SJCRH30 (cell line): ENCODE results near the gene SEL1L2. TPM values are rescaled to one million over a fixed set of nuclear protein-coding genes. Genes with fewer than 3 reads are reported as not detected.
"Not testable (repeated sequence)": the region's sequence is repeated elsewhere in the genome, so short reads cannot be mapped to it uniquely, and the experiment has no call there.

Experiments used
- DNase-seq, 2 experiments: peaks; one replicate each; pipeline ENCODE4 v3.0.0-alpha.2; 2015 to 2020
- H3K27ac ChIP-seq: fragments of 250-450 bp; sonication (Bioruptor Pico); 2 replicates; pipeline ENCODE4 v1.5.1; 2020; ENCODE audit warnings: mild to moderate bottlenecking, moderate library complexity
- H3K27me3 ChIP-seq: fragments of 250-450 bp; sonication (Bioruptor Pico); 2 replicates; pipeline ENCODE4 v1.5.1; 2020; ENCODE audit warnings: mild to moderate bottlenecking, moderate library complexity
- H3K36me3 ChIP-seq: fragments of 250-450 bp; sonication (Bioruptor Pico); 2 replicates; pipeline ENCODE4 v1.5.1; 2020; ENCODE audit warnings: mild to moderate bottlenecking, moderate library complexity
- H3K4me1 ChIP-seq: fragments of 250-450 bp; sonication (Bioruptor Pico); 2 replicates; pipeline ENCODE4 v1.5.1; 2020; ENCODE audit warnings: mild to moderate bottlenecking, moderate library complexity
- H3K4me3 ChIP-seq: fragments of 250-450 bp; sonication (Bioruptor Pico); 2 replicates; pipeline ENCODE4 v1.5.1; 2020; ENCODE audit warnings: mild to moderate bottlenecking, moderate library complexity
- H3K9me3 ChIP-seq: fragments of 250-450 bp; sonication (Bioruptor Pico); replicated peaks from 2 replicates; pipeline ENCODE4 v1.5.1; 2020; ENCODE audit warnings: mild to moderate bottlenecking, moderate library complexity
- total RNA-seq: library from RNA; depleted of rRNA; stranded (reverse); fragments of >200 nt; shearing (Covaris generic); gene quantifications from 2 replicates; pipeline ENCODE4 v1.2.3, GENCODE V29; 2014; rRNA removed

Gene SEL1L2, protein sequence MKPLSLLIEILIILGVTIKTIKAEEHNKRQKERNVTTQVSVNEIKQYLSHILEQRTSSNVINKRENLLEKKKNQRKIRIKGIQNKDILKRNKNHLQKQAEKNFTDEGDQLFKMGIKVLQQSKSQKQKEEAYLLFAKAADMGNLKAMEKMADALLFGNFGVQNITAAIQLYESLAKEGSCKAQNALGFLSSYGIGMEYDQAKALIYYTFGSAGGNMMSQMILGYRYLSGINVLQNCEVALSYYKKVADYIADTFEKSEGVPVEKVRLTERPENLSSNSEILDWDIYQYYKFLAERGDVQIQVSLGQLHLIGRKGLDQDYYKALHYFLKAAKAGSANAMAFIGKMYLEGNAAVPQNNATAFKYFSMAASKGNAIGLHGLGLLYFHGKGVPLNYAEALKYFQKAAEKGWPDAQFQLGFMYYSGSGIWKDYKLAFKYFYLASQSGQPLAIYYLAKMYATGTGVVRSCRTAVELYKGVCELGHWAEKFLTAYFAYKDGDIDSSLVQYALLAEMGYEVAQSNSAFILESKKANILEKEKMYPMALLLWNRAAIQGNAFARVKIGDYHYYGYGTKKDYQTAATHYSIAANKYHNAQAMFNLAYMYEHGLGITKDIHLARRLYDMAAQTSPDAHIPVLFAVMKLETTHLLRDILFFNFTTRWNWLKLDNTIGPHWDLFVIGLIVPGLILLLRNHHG
- total RNA-seq = not detected in 2 replicates

GRCh38 chr20:13990465-13990864 is at the start of gene SEL1L2:
Gene SEL1L2 (minus strand): TSS chr20:13990614. CDS start chr20:13990534, 80 bp downstream.
- Histone ChIP-seq H3K4me3 (no peak within 1 kb of the TSS), H3K9me3 (no peaks in the 10 kb centered on the region), H3K27ac (no peak within 1 kb of the TSS), H3K36me3 (no peaks in the 10 kb centered on the region), H3K27me3 (peaks cover 3% of the 10 kb centered on the region; the same call in 1 of the 2 replicates), H3K4me1 (no peaks in the 10 kb centered on the region)
- DNase-seq = peak in 1 of 2 experiments; percentile 28

- H3K27me3 ChIP-seq = no peaks in the 10 kb centered on the region
- H3K4me3 ChIP-seq = no peak overlapping the region
- no peak overlapping the region for H3K27ac ChIP-seq
- H3K4me1 ChIP-seq = no peaks in the 10 kb centered on the region
- no peak for DNase-seq
- H3K9me3 ChIP-seq = no peaks in the 10 kb centered on the region
- no peaks in the 10 kb centered on the region for H3K36me3 ChIP-seq
Measured at GRCh38 chr20:14036567-14036966, 46.2 kb upstream of the SEL1L2 start.

DNA sequence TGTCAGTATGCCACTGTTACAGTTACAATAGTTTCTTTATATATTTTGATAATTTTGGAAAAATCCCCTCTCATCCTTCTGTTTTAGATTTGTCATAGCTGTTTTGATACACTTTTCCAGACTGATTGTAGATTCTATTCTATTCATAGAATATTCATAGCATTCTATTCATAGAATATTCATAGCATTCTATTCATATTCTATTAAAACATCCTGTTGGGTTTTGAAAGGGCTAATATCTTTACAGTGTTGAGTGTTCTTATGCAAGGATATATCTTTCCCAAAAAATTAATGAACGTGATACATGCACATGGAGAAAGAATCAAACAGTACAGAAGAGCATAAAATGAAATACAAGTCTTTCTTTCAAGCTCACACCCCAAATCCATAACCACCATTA is 42.9 kb upstream of the SEL1L2 start:
- no peak for DNase-seq
- H3K36me3 ChIP-seq = no peaks in the 10 kb centered on the region
- H3K27ac ChIP-seq = no peak overlapping the region
- no peaks in the 10 kb centered on the region for H3K9me3 ChIP-seq
- H3K4me3 ChIP-seq = no peak overlapping the region
- H3K4me1 ChIP-seq = no peaks in the 10 kb centered on the region
- no peaks in the 10 kb centered on the region for H3K27me3 ChIP-seq

GRCh38 chr20:14030991-14031390 is 40.6 kb upstream of the SEL1L2 start:
- Histone ChIP-seq H3K36me3 (no peaks in the 10 kb centered on the region), H3K27ac (no peak overlapping the region), H3K4me3 (no peak overlapping the region), H3K4me1 (no peaks in the 10 kb centered on the region), H3K9me3 (no peaks in the 10 kb centered on the region), H3K27me3 (no peaks in the 10 kb centered on the region)
- no peak for DNase-seq

DNA sequence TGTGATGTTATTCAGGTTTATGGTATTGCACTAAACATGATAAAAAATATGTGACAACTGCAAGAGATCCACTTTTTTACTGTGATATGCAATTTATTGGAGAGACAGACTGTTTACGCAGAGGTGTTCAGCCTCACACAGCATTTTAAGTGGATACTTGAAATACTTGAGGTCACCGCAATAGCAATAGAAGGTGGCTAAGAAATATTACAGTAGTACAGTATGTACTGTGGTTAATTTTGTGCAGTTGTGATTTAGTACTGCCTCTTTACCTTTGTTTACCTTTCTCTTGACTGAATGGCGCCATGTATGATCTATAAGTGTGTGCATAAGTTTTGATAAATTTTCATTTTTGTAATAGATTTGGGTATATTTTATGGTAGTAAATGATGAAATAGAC is 22.3 kb upstream of the SEL1L2 start:
- DNase-seq = no peak
- Histone ChIP-seq H3K27ac (no peak overlapping the region), H3K4me3 (no peak overlapping the region), H3K4me1 (no peaks in the 10 kb centered on the region), H3K36me3 (no peaks in the 10 kb centered on the region), H3K9me3 (no peaks in the 10 kb centered on the region), H3K27me3 (no peaks in the 10 kb centered on the region)

DNA sequence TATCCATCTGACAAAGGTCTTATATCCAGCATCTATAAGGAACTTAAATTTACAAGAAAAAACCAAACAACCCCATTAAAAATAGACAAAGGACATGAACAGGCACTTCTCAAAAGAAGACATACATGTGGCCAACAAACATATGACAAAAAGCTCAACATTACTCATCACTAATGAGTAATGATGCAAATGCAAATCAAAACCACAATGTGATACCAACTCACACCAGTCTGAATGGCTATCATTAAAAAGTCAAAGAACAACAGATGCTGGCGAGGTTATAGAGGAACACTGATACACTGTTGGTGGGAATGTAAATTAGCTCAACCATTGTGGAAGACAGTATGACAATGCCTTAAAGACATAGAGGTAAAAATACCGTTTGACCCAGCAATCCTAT is 18.8 kb upstream of the SEL1L2 start:
- Histone ChIP-seq H3K36me3 (no peaks in the 10 kb centered on the region), H3K27ac (no peak overlapping the region), H3K4me3 (no peak overlapping the region)

GRCh38 chr20:14005996-14006395 is 15.6 kb upstream of the SEL1L2 start:
- H3K27ac ChIP-seq = no peak overlapping the region
- H3K9me3 ChIP-seq = no peaks in the 10 kb centered on the region; the same call in 1 of the 2 replicates
- H3K27me3 ChIP-seq = no peaks in the 10 kb centered on the region
- H3K36me3 ChIP-seq = no peaks in the 10 kb centered on the region
- DNase-seq = no peak
- no peak overlapping the region for H3K4me3 ChIP-seq
- H3K4me1 ChIP-seq = no peaks in the 10 kb centered on the region

More for the DNA sequence above, 18.8 kb upstream of the SEL1L2 start:
- H3K4me1 ChIP-seq = no peaks in the 10 kb centered on the region
- no peak for DNase-seq
- H3K27me3 ChIP-seq = no peaks in the 10 kb centered on the region
- H3K9me3 ChIP-seq = no peaks in the 10 kb centered on the region; the same call in 1 of the 2 replicates

DNA sequence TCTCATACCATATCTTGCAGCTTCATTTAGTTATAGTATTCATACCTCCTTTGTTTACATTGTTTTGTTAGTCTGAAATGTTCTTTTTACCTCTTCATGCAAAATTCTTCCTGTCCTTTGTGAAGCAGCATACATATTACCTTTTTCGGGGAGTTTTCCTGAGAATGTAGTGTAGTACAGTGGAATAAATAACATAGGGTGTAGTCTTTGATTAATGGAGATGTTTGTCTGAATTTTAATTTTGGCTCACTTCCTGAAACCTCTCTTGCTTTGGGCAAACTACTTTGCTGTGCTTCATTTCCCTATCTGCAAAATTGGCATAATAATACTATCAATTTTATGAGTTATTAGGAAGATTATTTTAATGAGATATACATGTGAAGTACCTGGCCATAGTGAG is 10.5 kb upstream of the SEL1L2 start:
- Histone ChIP-seq H3K4me1 (no peaks in the 10 kb centered on the region), H3K27me3 (no peaks in the 10 kb centered on the region), H3K4me3 (no peak overlapping the region), H3K36me3 (no peaks in the 10 kb centered on the region), H3K27ac (no peak overlapping the region), H3K9me3 (no peaks in the 10 kb centered on the region)
- no peak for DNase-seq

DNA sequence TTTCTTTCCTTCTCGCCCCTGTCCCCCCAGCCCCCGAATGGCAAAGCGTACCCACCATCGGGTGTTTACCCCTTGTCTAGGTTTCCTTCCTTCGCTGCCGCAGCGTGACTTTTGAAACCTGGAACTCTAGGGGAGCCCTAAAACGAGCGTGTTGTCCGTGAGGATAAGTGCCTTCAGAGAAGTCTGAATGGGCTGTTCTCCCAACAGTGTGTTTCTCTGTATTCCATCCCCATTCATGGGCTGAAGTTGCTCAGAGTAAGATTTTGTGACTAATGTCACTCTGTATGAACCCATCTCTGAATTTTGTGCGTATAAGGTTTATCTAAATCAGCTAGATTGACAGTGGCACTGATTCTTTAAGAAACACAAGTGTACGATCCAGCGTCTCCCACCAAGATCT is 5.9 kb upstream of the SEL1L2 start:
- Histone ChIP-seq H3K27me3 (no peaks in the 10 kb centered on the region), H3K4me3 (no peak overlapping the region), H3K9me3 (no peaks in the 10 kb centered on the region), H3K36me3 (no peaks in the 10 kb centered on the region), H3K27ac (no peak overlapping the region), H3K4me1 (no peaks in the 10 kb centered on the region)
- no peak for DNase-seq

DNA sequence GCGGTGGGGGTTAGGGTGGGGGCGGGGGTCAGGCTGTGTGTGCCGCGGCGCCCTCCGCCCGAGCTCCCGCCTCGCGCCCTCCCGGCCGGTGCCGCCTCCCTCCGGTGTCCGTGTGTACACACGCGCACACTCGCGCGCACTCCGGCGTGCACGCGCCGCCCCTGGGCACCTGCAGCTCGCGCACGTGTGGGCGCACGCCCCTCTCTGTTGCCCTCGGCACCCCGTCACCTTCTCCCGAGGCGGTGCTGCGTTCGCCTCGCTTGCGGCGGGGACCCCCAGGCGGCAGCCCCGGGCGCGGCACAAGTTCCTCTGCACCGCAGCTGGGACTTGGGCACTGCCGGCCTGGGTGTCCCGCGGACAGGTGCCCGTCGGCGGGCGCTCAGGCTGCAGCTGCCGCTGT is 5.4 kb upstream of the SEL1L2 start:
- DNase-seq = no peak
- Histone ChIP-seq H3K4me1 (no peaks in the 10 kb centered on the region), H3K36me3 (no peaks in the 10 kb centered on the region), H3K9me3 (no peaks in the 10 kb centered on the region), H3K27ac (no peak overlapping the region), H3K27me3 (no peaks in the 10 kb centered on the region), H3K4me3 (no peak overlapping the region)

- H3K27me3 ChIP-seq = no peaks in the 10 kb centered on the region
- H3K27ac ChIP-seq = no peak within 1 kb of the TSS
- H3K4me1 ChIP-seq = no peaks in the 10 kb centered on the region
- no peaks in the 10 kb centered on the region for H3K36me3 ChIP-seq
- no peak for DNase-seq
- H3K4me3 ChIP-seq = no peak within 1 kb of the TSS
- H3K9me3 ChIP-seq = no peaks in the 10 kb centered on the region
Measured at GRCh38 chr20:13995086-13995665, 4.8 kb upstream of the SEL1L2 start, which contains the start of gene MACROD2. Gene MACROD2 (plus strand): TSS chr20:13995516.

DNA sequence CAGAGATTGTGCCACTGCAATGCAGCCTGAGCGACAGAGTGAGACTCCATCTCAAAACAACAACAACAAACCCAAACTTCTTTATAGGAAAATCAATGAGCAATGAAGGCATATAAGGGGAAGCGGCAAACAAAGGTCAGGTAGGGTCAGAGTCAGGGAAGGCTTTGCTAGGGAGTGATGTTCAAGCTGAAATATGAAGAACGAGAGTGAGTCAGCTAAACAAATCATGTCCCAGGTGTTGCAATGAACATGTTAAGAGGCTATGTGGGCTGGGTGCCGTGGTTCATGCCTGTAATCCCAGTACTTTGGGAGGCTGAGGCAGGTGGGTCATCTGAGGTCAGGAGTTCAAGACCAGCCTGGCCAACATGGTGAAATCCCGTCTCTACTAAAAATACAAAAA is 1.5 kb upstream of the SEL1L2 start:
- not testable (repeated sequence) for H3K4me1 ChIP-seq, H3K4me3 ChIP-seq, H3K27me3 ChIP-seq, DNase-seq, H3K36me3 ChIP-seq, H3K27ac ChIP-seq, H3K9me3 ChIP-seq

- peaks cover 3% of the 10 kb centered on the region; the same call in 1 of the 2 replicates for H3K27me3 ChIP-seq
- H3K9me3 ChIP-seq = no peaks in the 10 kb centered on the region
- no peak for DNase-seq
- no peak overlapping the region for H3K4me3 ChIP-seq
- H3K27ac ChIP-seq = no peak overlapping the region
- H3K36me3 ChIP-seq = no peaks in the 10 kb centered on the region
- H3K4me1 ChIP-seq = no peaks in the 10 kb centered on the region
Measured at GRCh38 chr20:13991311-13991710, 897 bp upstream of the SEL1L2 start.

- H3K4me3 ChIP-seq = no peak overlapping the region
- no peaks in the 10 kb centered on the region for H3K36me3 ChIP-seq
- peaks cover 3% of the 10 kb centered on the region; the same call in 1 of the 2 replicates for H3K27me3 ChIP-seq
- H3K9me3 ChIP-seq = no peaks in the 10 kb centered on the region
- no peak overlapping the region for H3K27ac ChIP-seq
- no peaks in the 10 kb centered on the region for H3K4me1 ChIP-seq
- no peak for DNase-seq
Measured at GRCh38 chr20:13984211-13984610, 6.2 kb downstream of the SEL1L2 start.

- no peaks in the 10 kb centered on the region for H3K36me3 ChIP-seq
- H3K9me3 ChIP-seq = no peaks in the 10 kb centered on the region
- no peaks in the 10 kb centered on the region for H3K4me1 ChIP-seq
- no peak overlapping the region for H3K4me3 ChIP-seq
- no peak for DNase-seq
- H3K27me3 ChIP-seq = no peaks in the 10 kb centered on the region
- no peak overlapping the region for H3K27ac ChIP-seq
Measured at GRCh38 chr20:13960525-13960924, 29.9 kb downstream of the SEL1L2 start.
